Duodenal mucosa (tissue), 2 donors: Measurements from ENCODE around the gene CPNE1.

Source experiments
- H3K27ac ChIP-seq: one replicate; pipeline ENCODE4 v1.7.0; 2013; ENCODE audit warnings: low read depth, low read length
- H3K27me3 ChIP-seq, 2 donors: one replicate each; pipeline ENCODE4 v1.7.0; 2013; ENCODE audit warnings: low read length in 2 of 2, control low read depth in 1 of 2; ENCODE audit not compliant: insufficient read depth in 2 of 2, control insufficient read depth in 1 of 2
- H3K36me3 ChIP-seq, 2 donors: one replicate each; pipeline ENCODE4 v1.7.0; 2013; ENCODE audit warnings: low read length in 2 of 2, control low read depth in 1 of 2; ENCODE audit not compliant: insufficient read depth in 2 of 2, control insufficient read depth in 1 of 2
- H3K4me1 ChIP-seq, 2 donors: one replicate each; pipeline ENCODE4 v1.7.0; 2013; ENCODE audit warnings: low read length in 2 of 2, control low read depth in 1 of 2; ENCODE audit not compliant: insufficient read depth in 2 of 2, control insufficient read depth in 1 of 2
- H3K4me3 ChIP-seq, 2 donors: one replicate each; pipeline ENCODE4 v1.7.0; 2013; ENCODE audit warnings: low read length in 2 of 2, low read depth in 1 of 2
- H3K9ac ChIP-seq, 2 donors: one replicate each; pipeline ENCODE4 v1.7.0; 2013; ENCODE audit warnings: low read length in 2 of 2, low read depth in 1 of 2
- H3K9me3 ChIP-seq, 2 donors: one replicate each; pipeline ENCODE4 v1.7.0; 2013; ENCODE audit warnings: low read length in 2 of 2, control low read depth in 1 of 2; ENCODE audit not compliant: control insufficient read depth in 1 of 2

Gene CPNE1

GRCh38 chr20:35638751-35639150 lies 25.9 kb downstream of the CPNE1 start:
- no peaks in the 10 kb centered on the region for H3K27me3 ChIP-seq
- H3K4me3 ChIP-seq = no peak overlapping the region
- no peaks in the 10 kb centered on the region for H3K36me3 ChIP-seq
- no peak overlapping the region for H3K9ac ChIP-seq
- H3K27ac ChIP-seq = no peak overlapping the region
- no peaks in the 10 kb centered on the region for H3K9me3 ChIP-seq
- no peaks in the 10 kb centered on the region for H3K4me1 ChIP-seq

DNA sequence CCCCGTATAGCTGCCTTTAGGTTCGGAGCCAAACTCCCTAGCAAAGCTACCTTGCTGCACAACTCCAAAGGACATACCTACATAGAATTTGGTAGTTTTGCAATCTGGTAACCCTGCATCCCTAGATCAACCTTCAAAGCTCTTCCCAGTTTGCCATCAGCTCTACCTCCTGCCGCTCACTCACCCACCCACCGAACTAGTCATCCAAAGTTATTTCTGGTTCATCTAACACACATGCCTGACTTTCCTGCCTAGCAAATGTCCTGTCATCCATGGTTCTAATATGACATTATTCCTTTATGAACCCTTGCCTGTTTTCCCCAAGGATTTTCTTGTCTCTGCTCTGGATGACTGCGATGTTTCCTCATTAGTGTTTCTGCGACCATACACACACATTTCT lies 27.4 kb downstream of the CPNE1 start:
- Histone ChIP-seq H3K27me3 (no peaks in the 10 kb centered on the region), H3K9ac (no peak overlapping the region), H3K4me3 (no peak overlapping the region), H3K4me1 (no peaks in the 10 kb centered on the region), H3K36me3 (peaks cover 0 to 5% of the 10 kb centered on the region in 2 donors), H3K27ac (no peak overlapping the region), H3K9me3 (no peaks in the 10 kb centered on the region)

GRCh38 chr20:35636095-35636494 lies 28.6 kb downstream of the CPNE1 start:
- Histone ChIP-seq H3K4me3 (no peak overlapping the region), H3K27ac (no peak overlapping the region), H3K36me3 (peaks cover 5 to 17% of the 10 kb centered on the region in 2 donors), H3K27me3 (no peaks in the 10 kb centered on the region), H3K9ac (no peak overlapping the region), H3K9me3 (no peaks in the 10 kb centered on the region), H3K4me1 (no peaks in the 10 kb centered on the region)

- Histone ChIP-seq H3K27me3 (no peaks in the 10 kb centered on the region), H3K4me3 (no peak overlapping the region), H3K36me3 (peaks cover 10 to 21% of the 10 kb centered on the region in 2 donors), H3K4me1 (no peaks in the 10 kb centered on the region), H3K9ac (no peak overlapping the region), H3K27ac (no peak overlapping the region), H3K9me3 (no peaks in the 10 kb centered on the region)
Measured at GRCh38 chr20:35635652-35636051, 29.0 kb downstream of the CPNE1 start.

DNA sequence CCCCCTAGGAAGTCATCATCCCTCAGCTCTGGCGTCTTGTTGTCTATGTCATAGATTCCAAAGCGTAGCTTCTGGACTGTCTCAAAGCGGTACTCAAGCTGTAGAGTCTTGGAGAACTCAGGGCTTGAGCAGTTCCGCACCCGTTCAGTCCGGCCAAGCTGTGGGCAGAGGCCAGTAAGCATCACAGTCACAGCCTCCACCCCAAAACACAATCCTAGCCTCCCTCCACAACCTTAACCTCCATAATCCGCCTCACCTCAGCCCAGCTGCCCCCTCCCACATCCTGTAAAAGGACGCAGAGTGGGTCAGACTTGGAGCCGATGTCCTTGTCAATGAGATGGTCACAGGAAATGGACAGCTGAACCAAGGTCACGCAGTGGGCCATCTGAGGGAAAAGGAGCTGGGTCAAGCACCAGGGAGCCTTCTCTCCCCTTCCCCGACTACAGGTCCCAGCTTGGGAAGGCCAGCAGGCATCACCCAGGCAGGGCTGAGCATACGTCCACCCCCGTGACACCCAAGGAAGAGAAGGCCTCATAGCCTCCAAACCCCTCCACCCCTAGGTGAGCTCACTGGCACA lies 32.1 kb downstream of the CPNE1 start:
- H3K36me3 ChIP-seq = peaks cover 22 to 40% of the 10 kb centered on the region in 2 donors

GRCh38 chr20:35630636-35631035 lies 34.1 kb downstream of the CPNE1 start:
- H3K4me1 ChIP-seq = no peaks in the 10 kb centered on the region
- H3K9ac ChIP-seq = no peak overlapping the region
- H3K27ac ChIP-seq = no peak overlapping the region
- H3K27me3 ChIP-seq = no peaks in the 10 kb centered on the region
- peaks cover 33 to 57% of the 10 kb centered on the region in 2 donors for H3K36me3 ChIP-seq
- H3K9me3 ChIP-seq = no peaks in the 10 kb centered on the region
- no peak overlapping the region for H3K4me3 ChIP-seq

More for the DNA sequence above, 32.1 kb downstream of the CPNE1 start:
- no peaks in the 10 kb centered on the region for H3K27me3 ChIP-seq
- H3K9me3 ChIP-seq = no peaks in the 10 kb centered on the region
- H3K27ac ChIP-seq = no peak overlapping the region
- H3K4me1 ChIP-seq = no peaks in the 10 kb centered on the region
- H3K9ac ChIP-seq = no peak overlapping the region
- H3K4me3 ChIP-seq = no peak overlapping the region

GRCh38 chr20:35629427-35630145 lies 35.1 kb downstream of the CPNE1 start:
- Histone ChIP-seq H3K27me3 (no peaks in the 10 kb centered on the region), H3K36me3 (peaks cover 35 to 60% of the 10 kb centered on the region in 2 donors), H3K4me3 (no peak overlapping the region), H3K9ac (no peak overlapping the region), H3K9me3 (no peaks in the 10 kb centered on the region), H3K4me1 (no peaks in the 10 kb centered on the region), H3K27ac (no peak overlapping the region)

DNA sequence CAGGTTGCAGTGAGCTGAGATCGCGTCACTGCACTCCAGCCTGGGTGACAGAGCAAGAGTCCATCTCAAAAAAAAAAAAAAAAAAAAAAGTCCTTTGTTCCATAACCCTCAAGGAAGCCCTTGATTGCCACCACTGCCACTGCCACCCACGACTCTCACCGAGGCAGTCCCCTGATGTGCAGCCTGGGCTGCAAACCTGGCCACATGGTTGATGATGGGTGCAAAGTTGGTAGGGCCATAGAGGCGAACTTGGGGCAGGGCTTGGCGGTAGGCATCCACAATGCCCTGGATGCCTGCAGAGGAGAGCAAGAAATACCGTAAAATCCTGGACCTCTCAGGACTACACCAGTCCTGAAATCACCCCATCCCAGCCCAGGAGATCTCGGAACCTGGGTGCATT lies 37.6 kb downstream of the CPNE1 start:
- H3K9me3 ChIP-seq = no peaks in the 10 kb centered on the region
- H3K4me3 ChIP-seq = no peak overlapping the region
- peaks cover 35 to 53% of the 10 kb centered on the region in 2 donors for H3K36me3 ChIP-seq
- H3K27ac ChIP-seq = no peak overlapping the region
- H3K27me3 ChIP-seq = no peaks in the 10 kb centered on the region
- no peaks in the 10 kb centered on the region for H3K4me1 ChIP-seq
- H3K9ac ChIP-seq = no peak overlapping the region

DNA sequence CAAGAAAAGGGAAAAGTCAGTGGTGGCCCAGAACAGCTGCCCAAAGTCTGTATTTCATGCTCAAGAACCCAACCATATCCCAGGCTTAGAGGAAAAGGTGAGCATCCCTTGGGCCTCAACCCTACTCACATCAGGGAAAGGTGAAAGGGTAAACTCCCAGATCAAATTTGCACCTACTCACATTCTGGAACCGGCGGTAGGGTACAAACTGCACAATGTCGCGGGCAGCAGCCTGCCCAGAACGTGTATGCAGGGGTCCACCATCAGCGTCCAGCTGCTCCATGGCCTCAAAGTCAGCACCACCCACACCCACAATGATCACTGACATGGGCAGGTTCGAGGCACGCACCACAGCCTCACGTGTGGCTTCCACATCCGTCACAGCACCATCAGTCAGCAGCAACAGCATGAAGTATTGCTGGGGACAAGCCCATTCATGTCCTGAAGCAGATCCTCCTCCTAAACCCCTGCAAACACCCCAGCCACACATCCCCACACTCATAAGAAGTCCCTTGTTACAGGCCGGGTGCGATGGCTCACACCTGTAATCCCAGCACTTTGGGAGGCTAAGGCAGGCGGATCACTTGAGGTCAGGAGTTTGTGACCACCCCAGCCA lies 38.2 kb downstream of the CPNE1 start:
- peaks cover 33 to 47% of the 10 kb centered on the region in 2 donors for H3K36me3 ChIP-seq
- H3K9ac ChIP-seq = no peak overlapping the region
- no peaks in the 10 kb centered on the region for H3K27me3 ChIP-seq
- H3K9me3 ChIP-seq = no peaks in the 10 kb centered on the region
- H3K27ac ChIP-seq = no peak overlapping the region
- H3K4me1 ChIP-seq = no peaks in the 10 kb centered on the region
- no peak overlapping the region for H3K4me3 ChIP-seq

- peaks cover 26 to 40% of the 10 kb centered on the region in 2 donors for H3K36me3 ChIP-seq
- H3K27ac ChIP-seq = no peak overlapping the region
- no peaks in the 10 kb centered on the region for H3K9me3 ChIP-seq
Measured at GRCh38 chr20:35625584-35626385, 38.9 kb downstream of the CPNE1 start.

More at GRCh38 chr20:35625584-35626385, 38.9 kb downstream of the CPNE1 start:
- Histone ChIP-seq H3K27me3 (no peaks in the 10 kb centered on the region), H3K9ac (no peak overlapping the region), H3K4me1 (no peaks in the 10 kb centered on the region), H3K4me3 (no peak overlapping the region)
